CD4-positive, alpha-beta T cell treated with Interferon gamma for 1 hour (primary cell): Measurements from ENCODE around the gene ANAPC5.
"Not testable (repeated sequence)": the region's sequence is repeated elsewhere in the genome, so short reads cannot be mapped to it uniquely, and the experiment has no call there.

ENCODE experiments used
- DNase-seq: peaks from one replicate; pipeline ENCODE4 v3.0.0-alpha.2; 2020

Gene ANAPC5

DNA sequence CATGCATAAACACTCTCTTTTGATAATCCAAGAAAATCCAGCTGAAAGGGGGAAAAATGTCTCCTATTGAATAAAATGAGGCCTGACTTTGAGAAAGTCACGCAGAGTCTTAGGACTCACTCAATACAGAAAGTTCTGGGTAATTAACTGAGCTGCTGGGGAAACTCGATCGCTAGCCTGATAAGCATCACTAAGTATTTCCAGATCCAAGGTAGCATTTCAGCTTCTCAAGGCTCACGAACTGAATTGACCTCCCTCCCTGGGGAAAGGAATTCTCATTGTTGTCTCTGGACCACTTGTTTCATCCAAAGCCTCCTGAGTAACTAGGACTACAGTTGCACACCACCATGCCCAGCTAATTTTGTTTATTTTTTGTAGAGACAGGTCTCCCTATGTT, 13.8 kb upstream of the ANAPC5 start:
- DNase-seq, result no peak

DNA sequence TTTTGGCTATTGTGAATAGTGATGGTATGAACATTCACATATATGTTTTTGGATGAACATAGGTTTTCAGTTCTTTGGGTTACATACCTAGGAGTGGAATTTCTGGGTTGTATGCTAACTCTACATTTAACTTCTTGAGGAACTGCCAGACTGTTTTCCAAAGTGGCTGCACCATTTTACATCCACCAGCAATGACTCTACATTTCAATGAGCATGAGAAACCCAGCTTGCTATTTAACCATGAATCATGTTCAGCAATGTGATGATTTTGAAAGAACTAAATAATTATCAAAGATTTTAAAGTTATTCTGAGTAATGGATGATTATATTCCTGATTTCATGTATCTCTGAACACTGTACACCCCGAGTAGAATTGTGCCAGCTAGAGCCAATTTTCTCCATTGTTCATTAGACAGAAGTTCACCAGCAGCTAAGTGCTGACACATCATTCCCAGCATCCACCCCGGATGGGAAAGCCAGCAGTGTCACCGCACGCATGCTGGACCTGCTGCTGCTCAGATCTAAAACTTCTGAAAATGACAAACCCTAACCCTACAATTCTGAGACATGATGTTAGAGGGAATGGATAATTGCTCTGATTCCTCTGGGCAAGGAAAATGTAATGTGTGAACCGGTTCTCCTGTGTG, 13.3 kb upstream of the ANAPC5 start:
- no peak for DNase-seq

DNA sequence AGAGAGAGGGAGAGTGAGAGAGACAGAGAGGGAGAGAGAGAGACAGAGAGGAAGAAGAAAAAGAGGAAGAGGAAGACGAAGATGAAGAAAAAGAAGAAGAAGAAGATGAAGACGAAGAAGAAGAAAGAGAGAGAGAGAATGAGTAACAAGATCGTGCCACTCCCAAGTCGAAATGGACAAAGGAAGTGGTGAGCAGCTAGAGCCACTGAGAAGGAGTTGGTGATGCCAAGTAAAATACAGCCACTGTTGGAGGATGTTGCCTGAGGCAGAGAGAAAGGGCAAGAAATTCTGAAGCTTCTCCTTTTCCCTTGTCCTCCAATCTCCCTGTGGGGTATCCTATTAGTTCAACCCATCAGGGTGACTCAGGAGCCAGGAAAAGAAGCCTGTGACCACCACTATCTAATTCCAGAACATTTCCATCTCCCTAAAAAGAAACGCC, 12.5 kb upstream of the ANAPC5 start:
- DNase-seq, result no peak

DNA sequence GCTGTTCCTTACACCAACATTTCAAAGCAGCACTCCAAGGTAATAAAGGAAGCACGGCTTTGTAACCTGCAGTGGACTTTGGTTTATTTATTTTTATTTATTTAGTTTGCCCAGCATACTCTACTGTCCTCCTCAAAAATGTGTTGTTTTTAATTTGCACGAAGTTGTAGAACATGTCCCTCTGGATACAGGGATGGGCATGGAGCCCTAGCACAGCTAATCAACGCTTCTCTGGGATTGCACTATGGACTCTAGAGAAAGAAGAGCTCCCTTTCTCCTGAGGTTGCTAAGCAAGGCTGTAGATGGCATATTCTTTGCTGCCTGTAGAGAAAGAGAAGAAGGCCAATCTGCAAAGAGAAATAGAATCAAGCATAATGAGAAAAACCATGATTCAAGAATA, 5.9 kb upstream of the ANAPC5 start:
- no peak for DNase-seq

DNA sequence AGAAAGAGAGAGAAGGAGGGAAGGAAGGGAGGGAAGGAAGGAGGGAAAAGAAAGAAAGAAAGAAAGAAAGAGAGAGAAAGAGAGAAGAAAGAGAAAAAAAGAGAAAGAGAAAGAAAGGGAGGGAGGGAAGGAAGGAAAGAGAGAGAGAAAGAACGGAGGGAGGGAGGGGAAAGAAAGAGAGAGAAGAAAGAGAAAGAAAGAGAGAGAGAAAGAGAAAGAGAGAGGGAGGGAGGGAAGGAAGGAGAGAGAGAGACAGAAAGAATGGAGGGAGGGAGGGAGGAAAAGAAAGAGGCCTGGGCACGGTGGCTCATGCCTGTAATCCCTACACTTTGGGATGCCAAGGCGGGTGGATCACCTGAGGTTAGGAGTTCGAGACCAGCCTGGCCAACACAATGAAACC, 5.1 kb upstream of the ANAPC5 start:
- no peak for DNase-seq

DNA sequence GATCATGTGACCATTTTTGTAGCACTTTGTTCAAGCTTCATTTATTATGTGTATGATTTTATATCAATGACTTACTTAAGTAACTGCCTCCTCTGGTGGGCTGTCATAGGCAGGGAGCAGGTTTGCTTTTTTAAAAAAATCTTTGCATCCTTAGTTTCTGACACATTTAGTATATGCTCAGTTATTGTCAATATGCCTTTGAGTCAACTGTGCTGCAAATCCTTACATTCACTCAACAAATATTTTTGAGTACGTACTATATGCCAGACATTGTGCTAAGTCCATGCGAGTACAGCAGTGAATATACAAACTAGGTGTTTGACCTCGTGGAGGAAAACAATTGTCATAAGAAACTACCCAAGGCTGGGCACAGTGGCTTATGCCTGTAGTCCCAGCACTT, 4.4 kb upstream of the ANAPC5 start:
- DNase-seq, result no peak

DNA sequence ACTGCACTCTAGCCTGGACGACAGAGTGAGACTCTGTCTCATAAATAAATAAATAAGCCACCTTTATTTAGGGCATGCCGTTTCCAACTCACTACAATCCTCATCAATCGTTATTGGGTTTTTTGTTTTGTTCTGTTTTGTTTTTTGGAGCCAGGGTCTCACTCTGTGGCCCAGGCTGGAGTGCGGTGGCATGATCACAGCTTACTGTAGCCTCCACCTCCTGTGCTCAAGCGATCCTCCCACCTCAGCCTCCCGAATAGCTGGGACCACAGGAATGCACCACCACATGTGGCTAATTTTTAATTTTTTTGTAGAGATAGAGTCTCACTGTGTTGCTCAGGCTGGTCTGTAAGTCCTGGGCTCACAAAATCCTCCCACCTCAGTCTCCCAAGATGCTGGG, 3.6 kb upstream of the ANAPC5 start:
- no peak for DNase-seq

DNA sequence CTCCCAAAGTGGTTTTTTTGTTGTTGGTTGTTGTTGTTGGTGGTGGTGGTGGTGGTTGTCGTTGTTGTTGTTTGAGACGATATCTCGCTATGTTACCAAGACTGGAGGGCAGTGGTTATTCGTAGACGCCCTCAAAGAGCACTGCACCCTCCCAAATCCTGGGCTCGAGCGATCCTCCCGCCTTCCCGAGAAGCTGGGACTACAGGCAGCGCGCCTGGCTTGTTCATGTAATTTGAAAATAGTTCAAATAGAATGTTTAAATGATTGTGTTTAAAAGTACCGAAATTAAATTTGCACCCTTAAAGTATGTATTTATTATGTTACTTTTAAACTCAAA, 439 bp upstream of the ANAPC5 start:
- no peak for DNase-seq

DNA sequence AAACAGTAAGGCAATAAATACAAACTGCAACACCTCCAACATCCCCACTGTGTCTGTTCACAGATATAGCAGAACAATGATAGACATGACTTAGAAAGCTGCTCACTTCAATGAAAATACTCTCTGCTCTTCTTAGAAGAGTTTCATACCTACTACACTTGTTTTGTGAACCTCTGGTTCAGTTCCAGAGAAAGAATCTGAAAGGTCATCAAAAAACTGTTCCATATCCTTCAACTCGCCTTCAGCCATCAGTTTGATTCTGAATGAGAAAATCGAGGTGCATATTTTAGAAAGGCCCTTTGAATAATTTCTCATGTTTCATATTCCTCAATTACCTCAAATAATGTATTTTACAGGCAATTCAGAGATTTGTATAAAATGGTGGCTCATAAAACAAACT, 5.5 kb downstream of the ANAPC5 start:
- DNase-seq, result no peak

DNA sequence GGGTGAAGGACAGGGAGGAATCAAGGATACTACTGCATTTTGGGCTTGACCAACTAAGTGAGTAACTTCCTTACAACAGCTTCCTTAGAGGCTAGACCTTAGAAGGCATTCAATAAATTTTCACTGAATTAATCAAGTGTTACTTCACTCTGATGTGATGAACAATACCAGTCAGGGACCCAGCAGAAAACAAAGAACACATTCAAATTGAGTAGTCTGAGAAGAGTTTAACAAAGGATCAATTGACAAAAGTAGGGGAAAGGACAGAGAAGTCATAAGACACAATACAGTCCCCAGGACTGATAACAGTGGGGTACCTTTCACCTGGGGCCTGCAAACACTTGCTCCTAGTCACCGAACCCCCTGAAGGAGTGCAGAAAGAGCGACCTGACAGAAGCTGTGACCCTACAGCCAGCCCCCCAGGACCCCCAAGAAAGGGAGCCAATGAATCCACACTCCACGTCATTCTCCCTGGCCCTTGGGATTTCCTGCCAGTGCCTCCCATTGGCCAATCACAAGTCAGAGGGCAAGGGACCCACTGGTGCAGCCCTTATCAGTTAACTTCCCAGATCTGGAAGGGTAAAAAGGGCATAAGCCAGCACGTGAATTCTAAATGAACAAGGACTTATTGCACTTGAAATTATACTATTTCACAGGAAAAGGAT, 6.9 kb downstream of the ANAPC5 start:
- DNase-seq, result no peak

DNA sequence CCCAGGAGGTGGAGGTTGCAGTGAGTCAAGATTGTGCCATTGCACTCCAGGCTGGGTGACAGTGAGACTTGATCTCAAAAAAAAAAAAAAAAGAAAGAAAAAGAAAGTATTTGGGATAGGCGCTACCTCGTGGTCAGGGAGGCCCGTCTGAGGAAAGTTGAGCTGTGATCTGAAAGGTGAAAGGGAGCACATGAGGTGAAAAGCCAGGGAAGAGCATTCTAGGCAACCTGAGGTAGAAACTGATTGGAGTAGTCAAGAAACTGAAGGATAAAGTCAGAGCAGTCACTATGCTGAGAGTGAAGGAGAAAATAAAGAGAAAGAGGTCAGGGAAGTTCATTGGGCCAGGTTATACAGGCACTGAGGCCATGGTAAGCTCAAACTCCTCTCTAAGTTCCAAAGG, 7.7 kb downstream of the ANAPC5 start:
- no peak for DNase-seq

DNA sequence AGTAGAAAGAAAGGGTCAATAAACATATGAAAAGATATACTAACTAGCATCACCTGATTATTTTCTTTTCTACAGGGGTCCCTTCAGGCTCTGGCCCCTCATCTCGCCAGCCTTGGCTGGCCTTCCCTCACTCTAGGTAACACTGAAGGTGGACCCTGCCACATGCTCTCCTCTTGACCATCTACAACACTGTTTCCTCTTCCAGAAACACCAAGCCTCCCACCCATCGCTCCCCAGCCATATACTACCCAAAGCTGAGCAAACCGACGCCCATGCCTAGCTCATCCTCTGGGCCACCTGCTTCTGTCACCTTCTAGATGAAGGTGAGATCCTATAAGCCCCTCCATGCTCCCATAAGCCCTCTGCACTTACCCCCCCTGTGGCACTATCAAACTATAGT, 14.8 kb downstream of the ANAPC5 start:
- no peak for DNase-seq

DNA sequence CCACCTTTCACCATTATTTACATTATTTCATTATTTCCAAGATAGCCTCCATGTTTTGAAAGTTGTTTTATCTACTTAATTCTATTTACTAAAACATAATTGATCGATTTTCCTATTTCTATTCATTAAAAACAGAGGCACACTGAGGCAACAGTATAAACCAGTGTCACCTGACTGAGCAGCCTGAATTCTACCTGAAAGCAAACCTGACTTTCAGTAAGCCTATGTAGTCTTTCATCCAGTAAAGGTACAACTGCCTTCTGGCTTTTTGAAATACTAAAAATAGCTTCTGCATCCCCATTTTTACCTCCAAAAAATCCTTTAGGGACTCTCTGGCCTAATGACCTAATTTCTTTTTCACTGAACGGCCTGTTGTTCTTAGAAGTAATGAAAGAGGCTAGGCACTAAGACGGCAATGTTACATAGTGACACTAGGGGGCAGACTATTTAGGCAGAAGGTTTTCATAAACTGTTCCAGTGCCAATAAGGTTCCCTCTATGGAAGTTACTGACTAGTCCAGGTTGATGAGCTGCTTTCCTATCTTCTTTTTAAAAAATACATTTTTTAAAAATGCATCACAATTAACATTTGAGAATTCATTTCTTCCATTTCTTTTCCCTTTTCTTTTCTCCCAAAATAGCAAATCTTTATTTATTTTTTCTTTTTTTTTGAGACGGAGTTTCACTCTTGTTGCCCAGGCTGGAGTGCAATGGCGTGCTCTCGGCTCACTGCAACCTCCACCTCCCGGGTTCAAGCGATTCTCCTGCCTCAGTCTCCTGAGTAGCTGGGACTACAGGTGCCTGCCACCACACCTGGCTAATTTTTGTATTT, 17.5 kb downstream of the ANAPC5 start:
- no peak for DNase-seq

DNA sequence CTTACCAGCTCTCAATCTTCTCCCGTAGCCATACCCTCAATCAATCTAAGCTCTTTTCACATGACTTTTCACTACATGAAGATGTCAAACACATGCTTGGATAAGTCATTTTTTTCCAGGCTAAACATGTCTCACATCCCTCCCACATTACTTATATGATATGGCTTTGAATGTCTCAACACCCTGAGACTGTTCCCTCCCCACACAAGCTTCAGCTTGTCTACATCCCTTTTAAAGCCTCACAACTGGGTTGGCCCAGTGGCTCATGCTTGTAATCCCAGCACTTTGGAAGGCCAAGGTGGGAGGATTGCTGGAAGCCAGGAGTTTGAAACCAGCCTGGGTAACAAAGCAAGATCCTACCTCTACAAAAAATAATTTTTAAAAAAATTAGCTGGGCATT, 18.5 kb downstream of the ANAPC5 start:
- no peak for DNase-seq

DNA sequence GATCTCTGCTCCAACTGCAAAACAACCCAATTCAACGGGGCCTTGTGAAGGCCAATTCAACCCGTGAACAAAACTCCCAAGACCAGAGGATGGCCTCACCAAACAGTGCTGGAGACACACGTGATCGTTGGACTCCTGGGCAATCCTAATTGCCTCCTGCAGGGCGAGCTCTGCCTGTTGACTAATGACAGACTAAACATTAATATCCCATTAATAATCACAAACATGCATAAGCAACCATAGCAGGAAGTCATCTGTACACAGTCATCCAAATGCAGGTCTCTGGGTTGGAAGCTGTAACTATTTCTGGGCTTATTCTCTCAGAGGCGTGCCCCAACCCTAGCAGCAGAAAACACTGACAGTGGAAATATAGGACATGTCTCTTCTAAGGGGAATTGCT, 21.0 kb downstream of the ANAPC5 start:
- DNase-seq, result no peak

DNA sequence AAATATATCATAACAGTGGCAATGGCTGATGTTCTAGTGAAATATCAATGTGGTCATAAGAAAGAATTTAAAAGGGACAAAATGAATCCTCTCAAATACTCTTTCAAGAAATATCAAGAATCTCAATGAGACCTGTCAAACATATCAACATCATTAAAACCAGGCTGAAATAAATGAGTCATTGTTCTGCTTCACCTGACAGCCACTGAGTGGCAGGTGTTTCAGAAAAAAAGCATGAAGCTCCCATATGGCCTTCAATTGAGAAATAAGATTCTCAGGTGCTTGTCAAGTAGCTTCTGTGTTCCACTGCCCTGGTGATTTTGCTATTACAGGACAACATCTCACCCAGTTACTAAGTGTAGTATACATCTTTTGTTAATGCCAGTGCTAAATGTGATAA, 21.5 kb downstream of the ANAPC5 start:
- DNase-seq, result no peak

DNA sequence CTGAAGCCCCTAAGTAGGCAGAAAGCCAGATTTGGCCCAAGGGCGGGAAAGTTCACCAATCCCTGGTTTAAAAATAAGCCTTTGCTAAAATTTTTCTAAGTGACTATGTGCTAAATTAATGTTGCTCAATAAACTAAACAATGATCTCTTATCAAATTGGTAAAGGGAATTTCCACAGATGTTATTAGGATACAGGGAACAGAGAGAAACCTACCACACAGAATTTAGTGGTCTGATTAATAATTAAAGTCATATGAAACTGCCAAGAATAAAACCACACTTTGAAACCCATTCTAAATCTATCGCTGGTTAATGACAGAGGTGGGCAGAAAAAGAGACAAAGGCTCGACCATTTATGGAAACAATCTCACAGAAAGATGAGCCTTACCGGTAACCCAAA, 22.0 kb downstream of the ANAPC5 start:
- DNase-seq, result no peak

DNA sequence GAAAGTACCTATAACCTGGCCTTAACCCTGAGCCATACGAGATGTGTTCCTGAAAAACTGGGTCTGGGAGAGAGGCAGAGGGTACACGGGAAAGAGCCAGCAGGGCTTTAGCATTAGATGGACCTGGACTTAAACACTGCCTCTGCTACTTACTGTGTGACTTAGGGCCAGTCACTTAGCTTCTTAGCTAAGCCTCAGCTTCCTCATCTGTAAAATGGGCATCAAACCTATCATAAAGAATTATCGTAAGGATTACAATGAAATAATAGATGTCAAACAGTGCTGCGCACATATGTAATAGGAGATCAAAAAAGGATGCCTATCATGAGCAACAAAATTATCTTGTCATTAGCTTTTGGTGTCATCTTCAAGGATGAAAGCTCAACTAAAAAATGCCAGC, 23.6 kb downstream of the ANAPC5 start:
- no peak for DNase-seq

DNA sequence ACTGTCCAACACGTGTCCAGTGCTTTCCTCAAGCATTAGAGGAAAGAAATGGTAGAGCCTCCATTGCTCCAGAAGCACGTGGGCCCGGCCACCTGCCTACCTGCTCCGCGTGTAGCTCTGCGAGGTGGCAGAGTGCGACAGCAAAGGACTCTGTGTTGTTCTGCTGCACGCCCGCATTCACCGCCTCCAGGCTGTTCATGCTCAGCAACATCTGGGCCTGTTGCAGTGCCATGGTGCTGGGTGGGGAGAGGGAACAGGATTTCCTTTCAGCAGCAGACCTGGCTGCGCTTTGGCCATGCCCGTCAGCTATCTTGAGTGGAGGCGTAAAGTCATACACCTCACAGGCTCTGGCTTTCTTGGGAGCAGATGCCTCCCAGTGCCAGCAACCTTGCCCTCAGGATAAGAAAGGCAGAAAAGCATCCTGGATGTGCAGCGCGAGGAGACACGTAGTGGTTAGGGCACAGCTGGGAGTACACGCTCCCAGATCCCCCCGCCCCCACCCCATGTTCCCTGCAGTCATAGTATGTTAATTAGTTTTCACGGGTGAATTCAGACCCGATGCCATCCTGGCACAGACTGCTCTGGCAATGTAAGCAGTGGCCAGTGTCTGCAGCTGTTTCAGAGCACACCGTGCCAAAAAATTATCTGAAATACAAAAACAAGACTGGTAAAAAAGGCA, 25.1 kb downstream of the ANAPC5 start:
- no peak for DNase-seq

DNA sequence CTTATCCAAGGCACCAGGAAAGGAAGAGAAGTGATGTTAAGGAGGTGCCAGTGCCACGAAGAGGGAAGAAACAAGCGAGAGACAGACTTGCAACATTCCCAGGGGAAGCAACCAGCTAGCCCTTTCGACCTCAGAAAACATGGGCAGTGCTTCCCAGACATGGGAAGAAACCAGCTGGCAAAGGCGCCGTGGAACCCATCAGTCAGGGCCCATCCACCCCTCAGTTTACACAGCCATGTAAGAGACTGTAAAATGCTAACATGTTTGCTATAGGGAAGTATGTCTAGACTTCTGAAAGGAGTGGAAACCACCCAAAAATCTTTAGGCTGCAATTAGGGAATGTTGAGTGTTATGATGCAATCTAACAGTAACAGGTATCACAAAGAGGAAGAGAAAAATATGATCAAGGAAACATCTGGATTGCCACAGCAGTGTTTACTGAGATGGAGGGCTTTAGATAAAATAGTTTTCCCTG, 26.3 kb downstream of the ANAPC5 start:
- no peak for DNase-seq

DNA sequence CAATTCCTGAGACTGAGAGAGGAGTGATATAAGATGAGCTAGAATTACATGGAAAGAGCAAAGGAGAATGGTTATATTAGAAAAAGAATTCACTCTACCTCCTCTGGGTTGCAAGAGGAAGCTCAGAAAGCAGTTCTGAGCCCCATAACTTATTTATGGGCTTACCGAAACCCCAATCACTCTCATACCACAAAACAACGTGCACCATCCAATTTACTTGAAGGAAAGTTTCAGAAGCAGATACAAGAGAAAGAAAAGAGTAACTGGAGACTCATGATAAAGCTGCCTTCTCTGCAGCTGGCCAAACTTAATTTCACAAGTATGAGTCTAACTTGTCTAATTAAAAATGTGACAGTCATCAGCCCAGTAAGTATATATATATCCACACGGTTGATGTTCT, 28.3 kb downstream of the ANAPC5 start:
- DNase-seq, result no peak

DNA sequence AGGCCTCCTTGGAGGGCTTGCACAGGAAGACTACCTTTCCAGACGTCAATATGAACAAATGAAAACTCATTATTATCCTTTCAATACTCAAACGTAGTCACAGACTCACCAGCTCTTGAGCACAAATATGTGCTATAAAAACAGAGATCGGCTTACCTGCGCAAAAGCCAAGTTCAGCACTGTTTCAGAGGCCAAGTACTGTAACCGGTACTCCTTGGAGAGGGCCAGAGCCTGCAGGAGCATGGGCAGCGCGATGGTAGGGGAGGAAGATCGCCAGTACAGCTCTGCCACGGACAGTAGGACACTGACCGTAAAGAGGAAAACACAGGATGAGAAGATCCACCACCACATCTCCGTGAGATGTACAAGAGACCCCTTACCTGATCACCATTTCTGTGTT, 34.1 kb downstream of the ANAPC5 start:
- no peak for DNase-seq

DNA sequence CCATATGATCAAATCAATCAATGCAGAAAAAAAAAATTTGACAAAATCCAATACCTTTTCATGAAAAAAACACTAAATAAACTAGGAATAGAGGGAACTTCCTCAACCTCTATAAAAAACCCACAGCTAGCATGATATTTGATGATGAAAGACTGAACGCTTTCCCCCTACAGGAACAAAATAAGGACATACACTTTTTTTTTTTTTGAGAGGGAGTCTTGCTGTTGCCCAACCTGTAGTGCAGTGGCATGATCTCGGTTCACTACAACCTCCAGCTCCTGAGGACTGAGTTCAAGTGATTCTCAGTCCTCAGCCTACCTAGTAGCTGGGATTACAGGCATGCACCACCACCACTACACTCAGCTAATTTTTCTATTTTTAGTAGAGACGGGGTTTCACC, 37.8 kb downstream of the ANAPC5 start:
- no peak for DNase-seq

DNA sequence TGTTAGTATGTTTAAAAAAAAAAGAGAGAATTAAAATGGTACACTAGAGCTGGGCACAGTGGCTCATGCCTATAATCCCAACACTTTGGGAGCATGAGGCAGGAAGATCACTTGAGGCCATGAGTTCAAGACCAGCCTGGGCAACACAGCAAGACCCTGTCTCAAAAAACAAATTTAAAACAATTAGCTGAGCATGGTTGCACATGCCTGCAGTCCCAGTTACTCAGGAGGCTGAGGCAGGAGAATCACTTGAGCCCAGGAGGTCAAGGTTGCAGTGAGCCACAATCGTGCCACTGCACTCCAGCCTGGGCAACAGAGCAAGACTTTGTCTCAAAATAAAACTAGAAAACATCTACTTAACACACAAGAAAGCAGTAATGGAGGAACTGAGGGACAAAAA, 42.0 kb downstream of the ANAPC5 start:
- DNase-seq, result not testable (repeated sequence)
